ENCODE results near the gene IQGAP3. TPM values are rescaled to one million over a fixed set of nuclear protein-coding genes. Genes with fewer than 3 reads are reported as not detected.

IQGAP3 gene
- total RNA-seq, 2 experiments from 2014 or later: 0.05 TPM; not detected in 1

Other genes starting within 250 kb of the IQGAP3 start
- 10 to 100 TPM; 49.2 to 53.4 TPM for gene CCT3, start 234.3 kb downstream of the IQGAP3 start, total RNA-seq
- gene TSACC, start 234.0 kb downstream of the IQGAP3 start, total RNA-seq: under 1 TPM in 1 of 2 experiments, not detected in 1; 0.46 TPM
- gene RHBG, start 203.4 kb downstream of the IQGAP3 start, total RNA-seq: not detected
- 100 to 1,000 TPM; 227 to 230 TPM for gene MEF2D, start 71.8 kb downstream of the IQGAP3 start, total RNA-seq
- gene TTC24, start 7.2 kb upstream of the IQGAP3 start, total RNA-seq: 10 to 100 TPM; 21.3 to 21.5 TPM
- gene NAXE, start 19.2 kb upstream of the IQGAP3 start, total RNA-seq: 10 to 100 TPM; 18.4 TPM
- gene GPATCH4, start 28.9 kb upstream of the IQGAP3 start, total RNA-seq: 10 to 100 TPM; 46.4 to 46.7 TPM
- under 1 TPM; 0.24 to 0.39 TPM for gene HAPLN2, start 46.9 kb upstream of the IQGAP3 start, total RNA-seq
- not detected for gene BCAN, start 69.6 kb upstream of the IQGAP3 start, total RNA-seq
- gene NES, start 104.8 kb upstream of the IQGAP3 start, total RNA-seq: not detected
- 1 to 10 TPM; 4.6 to 5.4 TPM for gene CRABP2, start 133.0 kb upstream of the IQGAP3 start, total RNA-seq
- 10 to 100 TPM in 1 of 2 experiments, 1 to 10 TPM in 1; 9.8 to 11.4 TPM for gene METTL25B, start 155.9 kb upstream of the IQGAP3 start, total RNA-seq
- 10 to 100 TPM; 54.5 to 63.5 TPM for gene ISG20L2, start 156.2 kb upstream of the IQGAP3 start, total RNA-seq
- gene MRPL24, start 168.5 kb upstream of the IQGAP3 start, total RNA-seq: 10 to 100 TPM in 1 of 2 experiments, 1 to 10 TPM in 1; 9.1 to 12.5 TPM
- gene HDGF, start 179.1 kb upstream of the IQGAP3 start, total RNA-seq: 10 to 100 TPM; 63.1 to 70.6 TPM
- gene PRCC, start 195.0 kb upstream of the IQGAP3 start, total RNA-seq: 10 to 100 TPM; 55.6 to 58.4 TPM
- gene SH2D2A, start 244.3 kb upstream of the IQGAP3 start, total RNA-seq: 10 to 100 TPM; 85.6 to 86.3 TPM

All from CD8-positive, alpha-beta T cell (primary cell).